ENCODE data around the gene ATAD3B.

ATAD3B gene

GRCh38 chr1:1536938-1537546 lies 65.5 kb downstream of the ATAD3B start:
- no peak for TF ChIP-seq CTCF (IDR thresholded peaks at IDR 0.05; ENCODE audit: low read depth, low read length, missing control alignments)

GRCh38 chr1:1537626-1538250 lies 66.2 kb downstream of the ATAD3B start:
- DNase-seq (ENCODE audit: extremely low read depth, low read depth): no peak
- TF ChIP-seq CTCF (IDR thresholded peaks at IDR 0.05; ENCODE audit: low read depth, low read length, missing control alignments): no peak
- no peak overlapping the region for H3K4me3 ChIP-seq (replicated peaks; ENCODE audit: low read depth, low read length)

More at GRCh38 chr1:1536938-1537546, 65.5 kb downstream of the ATAD3B start:
- DNase-seq (ENCODE audit: extremely low read depth, low read depth): no peak
- H3K4me3 ChIP-seq (replicated peaks; ENCODE audit: low read depth, low read length): no peak overlapping the region

GRCh38 chr1:1538334-1538733 lies 66.8 kb downstream of the ATAD3B start:
- peak overlapping the region; percentile 55 for H3K4me3 ChIP-seq (replicated peaks; ENCODE audit: low read depth, low read length)
- no peak for DNase-seq (ENCODE audit: extremely low read depth, low read depth)
- no peak for TF ChIP-seq CTCF (IDR thresholded peaks at IDR 0.05; ENCODE audit: low read depth, low read length, missing control alignments)

GRCh38 chr1:1538989-1539309 lies 67.4 kb downstream of the ATAD3B start:
- DNase-seq (ENCODE audit: extremely low read depth, low read depth): no peak
- TF ChIP-seq CTCF (IDR thresholded peaks at IDR 0.05; ENCODE audit: low read depth, low read length, missing control alignments): no peak
- H3K4me3 ChIP-seq (replicated peaks; ENCODE audit: low read depth, low read length): peak overlapping the region; percentile 55

GRCh38 chr1:1539310-1540089 lies 67.9 kb downstream of the ATAD3B start:
- peak overlapping the region; percentile 55 for H3K4me3 ChIP-seq (replicated peaks; ENCODE audit: low read depth, low read length)
- TF ChIP-seq CTCF (IDR thresholded peaks at IDR 0.05; ENCODE audit: low read depth, low read length, missing control alignments): no peak
- DNase-seq (ENCODE audit: extremely low read depth, low read depth): no peak

- H3K4me3 ChIP-seq (replicated peaks; ENCODE audit: low read depth, low read length): peak within 1 kb of the TSS; percentile 55
- no peak for TF ChIP-seq CTCF (IDR thresholded peaks at IDR 0.05; ENCODE audit: low read depth, low read length, missing control alignments)
- no peak for DNase-seq (ENCODE audit: extremely low read depth, low read depth)
Observed at GRCh38 chr1:1540090-1540817, 68.7 kb downstream of the ATAD3B start, which contains the start of gene TMEM240. Gene TMEM240 (minus strand): TSS chr1:1540624. CDS start chr1:1540346, 278 bp downstream.
